Spinal cord (tissue), 10 donors: Measurements from ENCODE around the gene EOLA2. TPM values are rescaled to one million over a fixed set of nuclear protein-coding genes. Genes with fewer than 3 reads are reported as not detected.

Source experiments
- DNase-seq, 6 donors: peaks; one replicate each; pipeline versions ENCODE4 v3.0.0 to v3.0.0-alpha.2; 2013 to 2015; ENCODE audit warnings: low spot score in 6 of 6, low read depth in 4 of 6
- H3K27ac ChIP-seq: one replicate; pipeline ENCODE4 v1.5.1; 2013; ENCODE audit warnings: low read depth, low read length, control low read depth
- H3K27me3 ChIP-seq: one replicate; pipeline ENCODE4 v1.6.1; 2013; ENCODE audit warnings: low read length; ENCODE audit not compliant: control insufficient read depth, insufficient read depth
- H3K36me3 ChIP-seq: one replicate; pipeline ENCODE4 v1.6.1; 2013; ENCODE audit warnings: low read length; ENCODE audit not compliant: control insufficient read depth, insufficient read depth
- H3K4me1 ChIP-seq: one replicate; pipeline ENCODE4 v1.6.1; 2013; ENCODE audit warnings: low read length; ENCODE audit not compliant: control insufficient read depth, insufficient read depth
- H3K4me3 ChIP-seq: one replicate; pipeline ENCODE4 v1.5.1; 2013; ENCODE audit warnings: low read depth, low read length, control low read depth
- H3K9me3 ChIP-seq: one replicate; pipeline ENCODE4 v1.6.1; 2013; ENCODE audit warnings: low read length; ENCODE audit not compliant: control insufficient read depth, insufficient read depth
- WGBS: methylation state at CpG from one replicate; pipeline ENCODE4 v1.1.5; 2013; ENCODE audit warnings: missing lambda C conversion rate; ENCODE audit not compliant: insufficient coverage; 5-methylcytosine and 5-hydroxymethylcytosine counted together
- long read RNA-seq, 4 donors: transcript quantifications; one replicate each; lab custom pipeline, GENCODE V29; 2026
- polyA plus RNA-seq, 2 donors: library from polyadenylated mRNA; unstranded; fragments of 120-200 nt; gene quantifications; one replicate each; pipeline ENCODE4 v1.2.1, GENCODE V29; 2013; ENCODE audit not compliant: insufficient read length in 2 of 2
- total RNA-seq, 2 donors: library from RNA; depleted of rRNA in 1 of 2; stranded (reverse); fragments of 120-200 nt in 1 of 2; fragments of >200 nt in 1 of 2; gene quantifications; one replicate each; pipeline versions ENCODE4 v1.2.3 to v1.2.4, GENCODE V29; 2013 to 2014
- donor health status: healthy.

Gene EOLA2
- total RNA-seq (10 to 100 TPM; 14.2 to 29.4 TPM), polyA plus RNA-seq (10 to 100 TPM; 37.0 to 39.5 TPM)
- long read RNA-seq, donor 1, transcript CXorf40B-203 (5 exons, 1,653 nt) = major isoform, 8 of 10 reads
- long read RNA-seq, donor 1, partial matches to known transcripts = 0 of 10 reads
- long read RNA-seq, donor 1, other reads (novel, unspliced or antisense) = 0 of 10 reads
- long read RNA-seq, donor 2, partial matches to known transcripts = 0 of 3 reads
- long read RNA-seq, donor 2, other reads (novel, unspliced or antisense) = 0 of 3 reads
- long read RNA-seq, donor 3, partial matches to known transcripts = 0 of 6 reads
- long read RNA-seq, donor 3, other reads (novel, unspliced or antisense) = 0 of 6 reads
- long read RNA-seq, donor 4, transcript CXorf40B-203 (5 exons, 1,653 nt) = major isoform, 5 of 8 reads
- long read RNA-seq, donor 4, partial matches to known transcripts = 0 of 8 reads
- long read RNA-seq, donor 4, other reads (novel, unspliced or antisense) = 0 of 8 reads

DNA sequence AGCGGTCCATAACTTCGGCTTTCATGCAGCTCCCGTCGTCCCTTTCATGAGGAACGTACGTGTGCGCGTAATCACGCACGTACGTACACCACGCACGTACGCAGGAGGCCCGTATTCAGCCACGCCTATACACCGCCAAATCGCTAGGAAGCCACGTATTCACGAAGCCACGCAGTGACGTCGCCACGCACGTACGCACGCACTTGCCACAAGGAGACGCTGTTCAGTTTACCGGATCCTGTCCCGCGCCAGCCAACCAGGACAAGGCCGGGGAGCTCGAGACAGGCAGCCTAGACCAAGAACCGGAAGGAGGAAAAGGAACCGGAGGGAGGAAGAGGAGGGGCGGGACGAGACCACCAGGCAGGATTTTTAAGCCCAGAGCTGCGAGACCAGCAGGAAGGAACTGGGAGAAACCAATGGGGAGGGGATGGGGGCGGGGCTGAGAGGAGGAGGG is at the start of gene EOLA2:
TSS of gene EOLA2 (minus strand) at position 65 of the 454 bp plus-strand sequence. CDS start 4,617 bp downstream, outside the sequence.
- Histone ChIP-seq H3K27ac (peak within 1 kb of the TSS; percentile 95), H3K9me3 (no peaks in the 10 kb centered on the region), H3K4me3 (peak within 1 kb of the TSS; percentile 83), H3K4me1 (peaks cover 9% of the 10 kb centered on the region), H3K36me3 (peaks cover 13% of the 10 kb centered on the region), H3K27me3 (no peaks in the 10 kb centered on the region)
- 39% methylated on average over 38 of the region's 39 CpGs for WGBS
- DNase-seq = peak; percentile 80 to 99 (median 89)

DNA sequence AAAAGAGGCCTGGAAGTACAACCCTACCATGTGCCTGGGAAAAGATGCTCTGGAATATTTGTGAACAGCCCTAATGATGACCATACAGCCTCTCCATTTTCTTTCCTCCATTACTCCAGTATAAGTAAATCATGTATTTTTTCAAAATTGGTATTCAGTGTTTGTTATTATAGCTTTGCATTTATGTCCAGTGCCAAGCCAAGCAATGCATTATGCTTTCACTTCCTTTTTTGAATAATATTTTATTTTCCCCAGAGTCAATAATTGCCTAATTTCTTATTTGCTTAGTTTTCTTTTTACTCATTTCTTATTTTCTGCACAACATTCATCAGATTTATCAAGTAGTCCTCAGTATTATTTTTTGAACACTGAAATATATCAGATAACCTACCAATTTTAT is 49.3 kb upstream of the EOLA2 start:
- Histone ChIP-seq H3K4me1 (no peaks in the 10 kb centered on the region), H3K27me3 (no peaks in the 10 kb centered on the region), H3K27ac (no peak overlapping the region), H3K4me3 (no peak overlapping the region), H3K36me3 (no peaks in the 10 kb centered on the region), H3K9me3 (no peaks in the 10 kb centered on the region)
- DNase-seq = no peak

DNA sequence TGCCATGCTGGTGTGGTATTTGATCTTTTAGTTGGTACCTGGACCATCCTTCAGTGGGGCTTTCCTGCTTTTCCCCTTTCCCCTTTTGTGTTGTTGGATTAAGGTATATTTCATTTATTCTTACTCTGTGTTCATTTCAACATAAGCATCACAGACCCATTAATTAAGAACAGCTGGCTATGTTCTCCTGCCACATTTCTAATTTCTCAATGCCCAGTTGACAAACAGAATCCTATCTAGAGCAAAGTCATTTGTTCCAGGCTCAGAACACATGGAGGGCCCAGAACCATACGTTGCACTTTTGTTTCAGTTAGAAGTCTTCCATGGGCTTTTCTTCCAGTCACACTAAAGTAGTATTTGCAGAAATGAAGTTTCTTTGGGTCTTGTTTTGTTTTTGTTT is 46.1 kb upstream of the EOLA2 start:
- WGBS = no CpG with 5 or more reads among the region's 1 CpG
- H3K4me1 ChIP-seq = no peaks in the 10 kb centered on the region
- no peak for DNase-seq
- H3K27ac ChIP-seq = no peak overlapping the region
- H3K9me3 ChIP-seq = no peaks in the 10 kb centered on the region
- H3K27me3 ChIP-seq = no peaks in the 10 kb centered on the region
- no peaks in the 10 kb centered on the region for H3K36me3 ChIP-seq
- H3K4me3 ChIP-seq = no peak overlapping the region

DNA sequence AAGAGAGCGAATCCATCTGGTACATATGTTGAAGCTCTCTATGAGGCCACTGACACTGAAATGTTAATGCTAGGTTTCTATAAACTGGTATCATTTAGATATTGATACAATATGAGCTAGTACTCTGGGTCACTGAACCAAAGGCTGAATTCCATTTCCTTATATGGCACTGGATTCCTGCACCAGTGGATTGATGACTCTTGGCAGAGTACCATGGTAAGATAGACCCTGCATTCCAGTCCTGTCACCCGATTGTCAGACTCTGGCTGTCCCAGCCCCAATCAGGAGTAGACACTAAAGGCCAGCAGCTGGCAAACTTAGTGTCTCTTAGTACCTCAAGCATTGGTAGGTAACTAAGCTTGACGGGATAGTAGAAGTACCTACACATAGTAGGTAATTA is 44.0 kb upstream of the EOLA2 start:
- no peaks in the 10 kb centered on the region for H3K27me3 ChIP-seq
- H3K4me1 ChIP-seq = no peaks in the 10 kb centered on the region
- no peak for DNase-seq
- no peak overlapping the region for H3K27ac ChIP-seq
- H3K36me3 ChIP-seq = no peaks in the 10 kb centered on the region
- WGBS = 40% methylated on average over 1 of the region's 3 CpGs
- H3K4me3 ChIP-seq = no peak overlapping the region
- no peaks in the 10 kb centered on the region for H3K9me3 ChIP-seq

DNA sequence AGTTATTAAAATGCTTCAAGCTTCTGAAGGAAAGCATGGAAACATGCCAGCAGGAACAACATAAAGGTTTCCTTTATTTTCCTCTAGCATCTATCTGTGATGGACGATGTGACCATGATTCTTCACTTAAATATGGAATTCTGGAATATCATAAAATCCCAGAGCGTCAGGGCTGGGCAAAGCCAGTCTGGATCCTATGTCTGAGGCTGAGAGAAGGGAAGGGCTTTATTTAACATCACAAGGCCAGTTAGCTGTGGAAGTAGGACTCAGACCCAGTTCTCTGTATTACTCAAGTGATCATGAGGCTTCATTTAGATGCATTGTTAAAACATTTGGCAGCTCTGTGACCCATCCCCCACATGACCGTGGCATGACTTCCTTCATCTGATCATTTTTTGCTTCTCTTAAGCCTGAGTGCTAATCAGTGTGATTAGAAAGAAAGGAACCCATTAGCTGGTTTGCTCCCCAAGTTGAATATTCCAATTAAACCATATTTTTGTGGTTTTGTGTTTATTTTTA is 40.9 kb upstream of the EOLA2 start:
- Histone ChIP-seq H3K4me1 (no peaks in the 10 kb centered on the region), H3K9me3 (no peaks in the 10 kb centered on the region), H3K36me3 (no peaks in the 10 kb centered on the region), H3K4me3 (no peak overlapping the region), H3K27me3 (no peaks in the 10 kb centered on the region), H3K27ac (no peak overlapping the region)
- no peak for DNase-seq
- WGBS = no CpG with 5 or more reads among the region's 3 CpGs

DNA sequence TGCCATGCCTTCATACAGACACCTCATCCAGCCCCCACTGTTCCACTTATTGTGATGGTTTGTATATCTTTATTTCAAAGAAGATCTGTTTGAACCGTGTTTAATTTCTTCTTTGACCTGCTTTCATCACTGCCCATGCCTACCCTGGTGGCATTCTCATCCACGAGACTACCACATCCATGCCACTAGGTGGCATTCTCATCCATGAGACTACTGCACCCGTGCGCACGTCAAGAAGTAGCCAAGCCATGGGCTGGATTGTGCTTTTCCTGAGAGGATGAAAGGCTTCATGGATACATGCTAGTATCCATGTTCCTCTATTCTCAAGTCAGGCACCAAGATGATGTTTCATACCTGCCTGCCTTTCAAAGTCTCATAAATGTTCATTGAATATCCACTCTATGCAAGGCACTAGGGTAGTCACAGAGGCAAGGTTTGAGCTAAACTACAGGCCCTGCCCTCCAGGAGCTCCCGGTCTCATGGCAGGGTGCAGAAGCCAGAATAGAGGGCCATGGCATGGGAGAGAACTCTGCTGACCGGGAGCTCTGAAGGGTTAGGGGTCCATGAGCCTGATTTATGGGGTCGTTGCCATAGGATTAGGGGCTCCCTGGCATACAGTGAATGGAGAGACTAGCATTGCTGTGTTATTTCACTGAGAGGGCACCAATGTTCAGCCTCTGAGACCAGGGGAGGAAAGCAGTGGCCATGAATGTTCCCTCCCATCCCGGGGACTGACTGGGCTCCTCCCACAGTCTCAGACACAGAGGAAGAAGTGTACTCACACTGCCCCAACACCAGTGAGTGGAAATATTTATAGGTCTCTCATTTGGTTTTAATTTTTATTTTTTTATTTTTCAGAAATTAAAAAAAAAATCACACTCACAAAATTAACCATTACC is 24.8 kb upstream of the EOLA2 start:
- Histone ChIP-seq H3K4me3 (no peak overlapping the region), H3K4me1 (no peaks in the 10 kb centered on the region), H3K27me3 (no peaks in the 10 kb centered on the region), H3K27ac (peak overlapping the region; percentile 13), H3K36me3 (no peaks in the 10 kb centered on the region), H3K9me3 (peaks cover 4% of the 10 kb centered on the region)
- WGBS = 29% methylated on average over 7 of the region's 9 CpGs
- DNase-seq = peak in 5 of 6 donors; percentile 29 to 92 (median 45)

DNA sequence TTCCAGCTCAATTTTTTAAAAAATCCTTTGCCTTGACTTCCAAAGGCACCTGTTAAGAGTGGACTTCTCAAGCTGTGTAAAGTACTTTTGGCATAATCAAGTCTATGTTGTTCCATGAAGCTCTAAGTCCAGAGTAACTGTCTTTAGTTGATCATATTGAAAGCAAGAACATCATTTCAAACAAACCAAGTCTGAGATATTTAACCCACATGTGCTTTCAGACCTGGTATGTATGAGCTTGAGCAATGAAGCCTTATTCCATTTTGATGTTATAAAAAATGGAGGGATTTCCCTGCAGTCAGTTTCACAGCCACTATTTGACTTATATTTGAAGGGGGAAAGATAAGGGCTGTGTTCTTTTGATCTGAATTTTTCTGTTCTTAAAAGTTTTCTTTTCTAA is 23.7 kb upstream of the EOLA2 start:
- DNase-seq = no peak
- H3K4me3 ChIP-seq = no peak overlapping the region
- H3K27ac ChIP-seq = no peak overlapping the region
- H3K9me3 ChIP-seq = peaks cover 4% of the 10 kb centered on the region
- no peaks in the 10 kb centered on the region for H3K4me1 ChIP-seq
- H3K36me3 ChIP-seq = no peaks in the 10 kb centered on the region
- no peaks in the 10 kb centered on the region for H3K27me3 ChIP-seq

DNA sequence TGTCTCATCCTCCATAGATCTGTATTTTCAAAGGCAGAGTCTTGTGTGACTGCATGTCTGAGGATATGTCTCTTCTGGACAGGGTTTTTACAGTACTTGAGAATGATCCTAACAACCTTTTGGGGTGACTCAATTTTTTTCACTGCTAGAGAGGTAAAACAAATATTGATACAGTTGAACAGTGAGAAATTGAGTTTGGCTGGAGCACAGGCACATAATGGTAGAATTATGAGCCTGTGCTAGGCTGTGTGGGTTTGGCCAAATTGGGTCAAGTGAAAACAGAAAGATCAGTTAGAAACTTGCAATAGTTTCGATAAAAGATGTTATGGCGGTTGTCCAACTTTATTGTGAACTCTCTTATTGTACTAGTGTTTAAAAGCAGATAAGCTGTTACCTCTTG is 23.3 kb upstream of the EOLA2 start:
- H3K4me1 ChIP-seq = no peaks in the 10 kb centered on the region
- peaks cover 3% of the 10 kb centered on the region for H3K9me3 ChIP-seq
- no peaks in the 10 kb centered on the region for H3K36me3 ChIP-seq
- H3K4me3 ChIP-seq = no peak overlapping the region
- no peak overlapping the region for H3K27ac ChIP-seq
- WGBS = no CpG with 5 or more reads among the region's 2 CpGs
- DNase-seq = no peak
- H3K27me3 ChIP-seq = no peaks in the 10 kb centered on the region

DNA sequence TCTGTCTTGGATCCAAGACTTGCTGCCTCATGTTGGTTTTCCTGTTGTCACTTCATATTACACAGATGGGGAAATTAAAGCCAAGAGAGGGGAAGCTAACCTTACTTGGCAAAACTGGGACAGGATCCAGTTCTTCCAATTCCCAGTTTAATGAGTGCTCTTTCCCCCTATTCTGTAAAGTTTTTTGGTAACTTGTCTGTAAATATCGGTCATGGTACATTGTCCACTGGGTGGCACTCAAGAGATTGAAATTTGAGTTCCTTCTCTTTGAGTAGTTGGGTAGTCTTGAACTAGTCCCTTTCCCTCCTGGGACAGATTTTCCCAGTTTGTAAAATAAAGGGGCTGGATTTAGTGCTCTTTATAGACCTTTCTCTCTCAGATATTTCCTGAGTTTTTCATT is 12.4 kb upstream of the EOLA2 start:
- H3K9me3 ChIP-seq = no peaks in the 10 kb centered on the region
- peak in 2 of 6 donors; percentile 54 to 75 for DNase-seq
- H3K27ac ChIP-seq = no peak overlapping the region
- WGBS = no CpG with 5 or more reads among the region's 1 CpG
- no peaks in the 10 kb centered on the region for H3K36me3 ChIP-seq
- no peaks in the 10 kb centered on the region for H3K27me3 ChIP-seq
- no peak overlapping the region for H3K4me3 ChIP-seq
- H3K4me1 ChIP-seq = no peaks in the 10 kb centered on the region
